HepG2 (cell line): Measurements from ENCODE around the gene PUS1. TPM values are rescaled to one million over a fixed set of nuclear protein-coding genes. Genes with fewer than 3 reads are reported as not detected.

Experiments used
- ATAC-seq: fragments of 200-7000 bp; cut with Tn5 transposase; 3 replicates; pipeline ENCODE4 v1.9.1; 2020; ENCODE audit warnings: mild to moderate bottlenecking, moderate library complexity
- BruUV-seq: library from RNA; stranded (reverse); fragments of 400-500 nt; replicated peaks from 2 replicates; lab custom pipeline; 2021; lab: Mats Ljungman, UMichigan
- CTCF ChIA-PET: fragments of 300-600 bp; formaldehyde crosslinking; extraction: SDS; loops from one replicate; lab custom pipeline; 2021; ENCODE audit warnings: low total read pairs, inconsistent platforms, low intra/inter-chr PET ratio; lab: Yijun Ruan, JAX
- POLR2A ChIA-PET: fragments of 350-600 bp; sonication (Branson Sonifier 250); formaldehyde crosslinking; loops from one replicate; lab custom pipeline; 2020; ENCODE audit warnings: antibody characterized with exemption, inconsistent platforms; lab: Yijun Ruan, JAX
- DNase-seq: peaks from one replicate; pipeline ENCODE4 v3.0.0-alpha.2; 2015; ENCODE audit warnings: low spot score
- FAIRE-seq: peaks from 3 replicates; lab custom pipeline; 2011; peaks lifted over from hg19 to GRCh38; lab: Jason Lieb, UNC
- H2AFZ ChIP-seq: one replicate; pipeline ENCODE4 v1.6.1; 2011; ENCODE audit warnings: low read length, inconsistent platforms
- H3K27ac ChIP-seq: fragments of 300-600 bp; 3 replicates; pipeline ENCODE4 v1.8.0; 2011; ENCODE audit warnings: mixed run types, mild to moderate bottlenecking, mixed read lengths, low read length, inconsistent platforms; ENCODE audit not compliant: insufficient read depth; ENCODE audit errors: extremely low read length
- H3K27me3 ChIP-seq, 2 experiments: fragments of 200-600 bp in 1 of 2; 2 replicates in 1 of 2; 3 replicates in 1 of 2; pipeline versions ENCODE4 v1.6.0 to v1.8.0; 2011; ENCODE audit warnings: low read length in 2 of 2, mild to moderate bottlenecking in 2 of 2, moderate library complexity in 2 of 2, inconsistent platforms in 1 of 2; ENCODE audit not compliant: insufficient read depth in 2 of 2, control insufficient read depth in 1 of 2
- H3K36me3 ChIP-seq, 2 experiments: fragments of 200-600 bp in 1 of 2; replicated peaks in 1 of 2; 2 replicates in 1 of 2; 3 replicates in 1 of 2; pipeline versions ENCODE4 v1.5.1 to v1.8.0; 2011; ENCODE audit warnings: low read length in 2 of 2, inconsistent platforms in 1 of 2; ENCODE audit not compliant: insufficient read depth in 2 of 2, control insufficient read depth in 1 of 2
- H3K4me1 ChIP-seq: 2 replicates; pipeline ENCODE4 v1.5.1; 2012; ENCODE audit warnings: low read length, inconsistent platforms; ENCODE audit not compliant: insufficient read depth
- H3K4me2 ChIP-seq: 2 replicates; pipeline ENCODE4 v1.6.0; 2011; ENCODE audit warnings: low read depth, low read length, inconsistent platforms
- H3K4me3 ChIP-seq, 3 experiments: fragments of 200-600 bp in 1 of 3; sonication (generic), shearing (Covaris generic) in 1 of 3; replicated peaks in 1 of 3; 2 replicates each; pipeline ENCODE4 v1.5.1; 2011 to 2016; ENCODE audit warnings: low read length in 3 of 3, inconsistent platforms in 2 of 3, low read depth in 2 of 3, mild to moderate bottlenecking in 2 of 3, control low read depth in 1 of 3, mixed read lengths in 1 of 3; ENCODE audit not compliant: insufficient read depth in 1 of 3
- H3K79me2 ChIP-seq: one replicate; pipeline ENCODE4 v1.6.1; 2011; ENCODE audit warnings: low read length, inconsistent platforms; ENCODE audit not compliant: insufficient read depth
- H3K9ac ChIP-seq: 2 replicates; pipeline ENCODE4 v1.6.0; 2011; ENCODE audit warnings: mild to moderate bottlenecking, low read depth, low read length, inconsistent platforms; ENCODE audit not compliant: insufficient read depth
- H3K9me3 ChIP-seq: 2 replicates; pipeline ENCODE4 v1.5.1; 2012; ENCODE audit warnings: mild to moderate bottlenecking, low read length
- H4K20me1 ChIP-seq: 2 replicates; pipeline ENCODE4 v1.6.0; 2011; ENCODE audit warnings: inconsistent platforms, mild to moderate bottlenecking, low read length, moderate library complexity; ENCODE audit not compliant: insufficient read depth
- FOXP4 ChIP-seq: sonication (generic); formaldehyde crosslinking; IDR thresholded peaks from 2 replicates; pipeline ENCODE4 v1.4.0; 2020; ENCODE audit warnings: missing genetic modification reagents
- HNF1B ChIP-seq: sonication (generic); formaldehyde crosslinking; IDR thresholded peaks from 2 replicates; pipeline ENCODE4 v1.5.1; 2020; ENCODE audit warnings: mild to moderate bottlenecking, moderate library complexity, missing genetic modification reagents
- KLF12 ChIP-seq: sonication (generic); formaldehyde crosslinking; IDR thresholded peaks from 2 replicates; pipeline ENCODE4 v1.4.0; 2020; ENCODE audit warnings: missing genetic modification reagents, borderline replicate concordance
- MNT ChIP-seq: fragments of 450-650 bp; IDR thresholded peaks from 2 replicates; pipeline ENCODE4 v1.6.1; 2016
- POLR2A ChIP-seq, 2 experiments: IDR thresholded peaks; 2 replicates each; pipeline ENCODE4 v1.6.1; 2011; ENCODE audit warnings: low read depth in 2 of 2, low read length in 2 of 2, mild to moderate bottlenecking in 1 of 2, moderate library complexity in 1 of 2; ENCODE audit not compliant: insufficient read depth in 1 of 2
- ZBTB7A ChIP-seq: sonication (generic); formaldehyde crosslinking; IDR thresholded peaks from 2 replicates; pipeline ENCODE4 v1.8.0; 2022; ENCODE audit warnings: mild to moderate bottlenecking, missing genetic modification reagents
- ZNF121 ChIP-seq: sonication (generic); formaldehyde crosslinking; IDR thresholded peaks from 2 replicates; pipeline ENCODE4 v1.5.0; 2020; ENCODE audit warnings: mild to moderate bottlenecking, missing genetic modification reagents
- ZNF317 ChIP-seq: sonication (generic); formaldehyde crosslinking; IDR thresholded peaks from 2 replicates; pipeline ENCODE4 v1.5.0; 2020; ENCODE audit warnings: mild to moderate bottlenecking, missing genetic modification reagents
- ZNF362 ChIP-seq: sonication (generic); formaldehyde crosslinking; IDR thresholded peaks from 2 replicates; pipeline ENCODE4 v1.4.0; 2020; ENCODE audit warnings: missing genetic modification reagents, mild to moderate bottlenecking, borderline replicate concordance
- ZNF431 ChIP-seq: sonication (generic); formaldehyde crosslinking; IDR thresholded peaks from 2 replicates; pipeline ENCODE4 v1.9.0; 2022; ENCODE audit warnings: missing genetic modification reagents, low read depth, mild to moderate bottlenecking, borderline replicate concordance
- ZNF576 ChIP-seq: sonication (generic); formaldehyde crosslinking; IDR thresholded peaks from 2 replicates; pipeline ENCODE4 v1.4.0; 2020; ENCODE audit warnings: mild to moderate bottlenecking, missing genetic modification reagents
- WGBS: methylation state at CpG from one replicate; pipeline ENCODE4 v1.1.6; 2017; ENCODE audit warnings: low lambda C conversion rate; 5-methylcytosine and 5-hydroxymethylcytosine counted together
- in situ Hi-C: cut with HindIII; loops from 2 replicates; pipeline ENCODE4 v1.10.0; 2017; ENCODE audit warnings: low pct_unique_long_range_greater_than_20kb; ENCODE audit not compliant: extremely low pct_ligation_motif_present
- intact Hi-C: fragments of 100-400 bp; cut with micrococcal nuclease; formaldehyde crosslinking; loops from one replicate; pipeline ENCODE4 v1.10.0; 2022; ENCODE audit not compliant: unreplicated experiment
- polyA plus RNA-seq, 8 experiments: library from polyadenylated mRNA; depleted of rRNA in 3 of 8; stranded (reverse) in 7 of 8; unstranded in 1 of 8; fragments of >200 nt; fragmentation: Illumina TruSeq in 4 of 8; extraction: Trizol in 4 of 8; gene quantifications; 2 replicates each; pipeline versions ENCODE4 v1.2.1 to v1.2.3, GENCODE V29; 2011 to 2016; ENCODE audit warnings: low read depth in 4 of 8, missing spikeins in 1 of 8, mixed read lengths in 1 of 8; ENCODE audit not compliant: insufficient read depth in 1 of 8
- total RNA-seq, 5 experiments: library from RNA; depleted of rRNA; stranded (reverse); fragments of >200 nt; fragmentation: Illumina TruSeq; extraction: Trizol; gene quantifications; 2 replicates each; pipeline ENCODE4 v1.2.3, GENCODE V29; 2016; ENCODE audit warnings: low read depth in 1 of 5

Gene PUS1
- total and polyA plus RNA-seq, 2 of the 13 experiments (the other 11 are each of a cell fraction or from before 2014, with no cell fraction given) = 19.2 to 24.7 TPM

- ChIA-PET CTCF (no interaction called here), POLR2A (interaction anchor here (0.9 to 1.9 kb wide), 2 partner anchors 11 to 71 kb away, joined by 4 to 18 read pairs; no protein-coding TSS in a partner anchor)
- no TSS peak for BruUV-seq
- 48% methylated on average over 9 of the region's 9 CpGs for WGBS
- Histone ChIP-seq H3K36me3 (peaks cover 18 to 34% of the 10 kb centered on the region in 2 experiments), H3K27me3 (no peaks in the 10 kb centered on the region), H3K9ac (peak overlapping the region; percentile 79), H3K4me1 (peaks cover 18% of the 10 kb centered on the region), H3K9me3 (no peaks in the 10 kb centered on the region), H2AFZ (no peak overlapping the region), H3K4me2 (peak overlapping the region; percentile 83), H3K79me2 (peaks cover 16% of the 10 kb centered on the region), H3K4me3 (peak overlapping the region; percentile 78 to 92 (median 90)), H4K20me1 (peaks cover 2% of the 10 kb centered on the region; the same call in 1 of the 2 replicates), H3K27ac (peak overlapping the region; percentile 87)
- FAIRE-seq = no peak
- in situ Hi-C loops = no loop called here
- ATAC-seq = no peak
- no peak for DNase-seq
- intact Hi-C loops = no loop called here
- TF ChIP-seq FOXP4 = no peak
- TF ChIP-seq POLR2A (IDR thresholded peaks at IDR 0.05; ENCODE audit: insufficient read depth in 1 of 2, low read depth in 2 of 2, low read length in 2 of 2) = 0 out of 4 replicates have a peak, but pooled peaks of 1 of the 2 experiments have one; percentile 11
- TF ChIP-seq ZNF431 (CRISPR knock-in tag) = no peak
- no peak for TF ChIP-seq MNT
- TF ChIP-seq HNF1B = no peak
- TF ChIP-seq KLF12 (CRISPR knock-in tag) = no peak
- TF ChIP-seq ZNF317 = no peak
- TF ChIP-seq ZNF362 (CRISPR knock-in tag) = no peak
- no peak for TF ChIP-seq ZBTB7A
- TF ChIP-seq ZNF121 (CRISPR knock-in tag) = 0 out of 2 replicates have a peak, but pooled peaks have one; percentile 19
- no peak for TF ChIP-seq ZNF576 (CRISPR knock-in tag)
Measured at GRCh38 chr12:131930510-131930909, 1.4 kb downstream of the PUS1 start.
